GM23338 (cell line): Measurements from ENCODE around the gene HIVEP3. TPM values are rescaled to one million over a fixed set of nuclear protein-coding genes. Genes with fewer than 3 reads are reported as not detected.

ENCODE experiments used
- ATAC-seq: fragments of 200-7000 bp; cut with Tn5 transposase; 3 replicates; pipeline ENCODE4 v1.9.1; 2020
- DNase-seq: peaks from one replicate; pipeline ENCODE4 v3.0.0-alpha.2; 2015; ENCODE audit warnings: low spot score
- H2AFZ ChIP-seq: fragments of 200-600 bp; sonication (generic); 2 replicates; pipeline ENCODE4 v1.8.0; 2016; ENCODE audit warnings: antibody characterized with exemption, mild to moderate bottlenecking, moderate library complexity
- H3F3A ChIP-seq: fragments of 200-600 bp; sonication (generic); replicated peaks from 2 replicates; pipeline ENCODE4 v1.8.0; 2017; ENCODE audit warnings: antibody characterized with exemption, mixed run types, low read depth
- H3K27ac ChIP-seq: fragments of 200-600 bp; sonication (generic); 2 replicates; pipeline ENCODE4 v1.6.1; 2016; ENCODE audit warnings: low read depth
- H3K27me3 ChIP-seq: fragments of 200-600 bp; sonication (generic); 2 replicates; pipeline ENCODE4 v1.8.0; 2016; ENCODE audit warnings: mild to moderate bottlenecking, mixed run types, moderate library complexity; ENCODE audit not compliant: insufficient read depth
- H3K36me3 ChIP-seq: fragments of 200-600 bp; sonication (generic); 2 replicates; pipeline ENCODE4 v1.8.0; 2016; ENCODE audit warnings: mild to moderate bottlenecking; ENCODE audit not compliant: insufficient read depth
- H3K4me1 ChIP-seq: fragments of 200-600 bp; sonication (generic); 2 replicates; pipeline ENCODE4 v1.8.0; 2016; ENCODE audit warnings: mild to moderate bottlenecking, moderate library complexity; ENCODE audit not compliant: insufficient read depth
- H3K4me2 ChIP-seq: fragments of 200-600 bp; sonication (generic); 2 replicates; pipeline ENCODE4 v1.7.1; 2017; ENCODE audit warnings: mixed run types
- H3K4me3 ChIP-seq: fragments of 200-600 bp; sonication (generic); 2 replicates; pipeline ENCODE4 v1.6.1; 2016; ENCODE audit warnings: mixed run types
- H3K79me2 ChIP-seq: fragments of 200-600 bp; sonication (generic); replicated peaks from 2 replicates; pipeline ENCODE4 v1.8.0; 2017; ENCODE audit warnings: mild to moderate bottlenecking; ENCODE audit not compliant: insufficient read depth
- H3K9me2 ChIP-seq: fragments of 200-600 bp; sonication (generic); 2 replicates; pipeline ENCODE4 v1.8.0; 2017; ENCODE audit not compliant: insufficient read depth
- H4K20me1 ChIP-seq: fragments of 200-600 bp; sonication (generic); replicated peaks from 2 replicates; pipeline ENCODE4 v1.8.0; 2017; ENCODE audit warnings: mild to moderate bottlenecking; ENCODE audit not compliant: insufficient read depth
- H3K27ac Mint-ChIP-seq: 2 replicates; pipeline ENCODE4 v1.8.0; 2020; ENCODE audit warnings: inconsistent platforms, mild to moderate bottlenecking, moderate library complexity, mixed read lengths
- H3K27me3 Mint-ChIP-seq: 3 replicates; pipeline ENCODE4 v1.8.0; 2022; ENCODE audit warnings: low read depth, mild to moderate bottlenecking, moderate library complexity, mixed read lengths, inconsistent platforms; ENCODE audit not compliant: insufficient read depth, poor library complexity
- H3K36me3 Mint-ChIP-seq: 3 replicates; pipeline ENCODE4 v1.8.0; 2021; ENCODE audit warnings: low read depth, mild to moderate bottlenecking, inconsistent platforms, moderate library complexity, mixed read lengths
- H3K4me1 Mint-ChIP-seq: 3 replicates; pipeline ENCODE4 v1.8.0; 2020; ENCODE audit warnings: mild to moderate bottlenecking, inconsistent platforms, mixed read lengths
- H3K4me3 Mint-ChIP-seq: 3 replicates; pipeline ENCODE4 v1.8.0; 2021; ENCODE audit warnings: moderate library complexity, mild to moderate bottlenecking, inconsistent platforms, mixed read lengths
- H3K9me3 Mint-ChIP-seq: 3 replicates; pipeline ENCODE4 v1.8.0; 2020; ENCODE audit warnings: moderate library complexity, mild to moderate bottlenecking, inconsistent platforms, mixed read lengths
- CREB1 ChIP-seq: fragments of 250-450 bp; sonication (Bioruptor Pico); IDR thresholded peaks from 2 replicates; pipeline ENCODE4 v1.5.0; 2020; ENCODE audit warnings: low read depth, mild to moderate bottlenecking, moderate library complexity
- ETS1 ChIP-seq: IDR thresholded peaks from 2 replicates; pipeline ENCODE4 v1.6.1; 2016; ENCODE audit warnings: antibody characterized with exemption
- EZH2phosphoT487 ChIP-seq: fragments of 200-600 bp; sonication (generic); IDR thresholded peaks from one replicate; pipeline ENCODE4 v1.8.1; 2018; ENCODE audit warnings: antibody characterized with exemption; ENCODE audit not compliant: unreplicated experiment
- NANOG ChIP-seq: IDR thresholded peaks from 2 replicates; pipeline ENCODE4 v1.6.1; 2016; ENCODE audit warnings: antibody characterized with exemption, borderline replicate concordance
- POLR2AphosphoS5 ChIP-seq: IDR thresholded peaks from 2 replicates; pipeline ENCODE4 v1.6.1; 2016; ENCODE audit warnings: antibody characterized with exemption, low read depth
- REST ChIP-seq: IDR thresholded peaks from one replicate; pipeline ENCODE4 v1.6.1; 2018; ENCODE audit warnings: antibody characterized with exemption; ENCODE audit not compliant: unreplicated experiment
- ZNF114 ChIP-seq: fragments of 250-450 bp; sonication (Bioruptor Pico); IDR thresholded peaks from 2 replicates; pipeline ENCODE4 v1.5.0; 2020; ENCODE audit warnings: mild to moderate bottlenecking, moderate library complexity
- ZNF331 ChIP-seq: fragments of 250-450 bp; sonication (Bioruptor Pico); IDR thresholded peaks from 2 replicates; pipeline ENCODE4 v1.5.0; 2020; ENCODE audit warnings: low read depth, mild to moderate bottlenecking, moderate library complexity
- ZNF462 ChIP-seq: fragments of 250-450 bp; sonication (Bioruptor Pico); IDR thresholded peaks from 2 replicates; pipeline ENCODE4 v1.5.0; 2020; ENCODE audit warnings: mild to moderate bottlenecking, moderate library complexity
- polyA plus RNA-seq: library from polyadenylated mRNA; unstranded; fragments of >200 nt; fragmentation: Nextera tagmentation; extraction: Ambion mirVana; gene quantifications from 2 replicates; pipeline ENCODE4 v1.2.1, GENCODE V29; 2016
- total RNA-seq: library from RNA; depleted of rRNA; stranded (reverse); fragments of >200 nt; shearing (Covaris generic); gene quantifications from 2 replicates; pipeline ENCODE4 v1.2.3, GENCODE V29; 2014

HIVEP3 gene
- total and polyA plus RNA-seq, 2 experiments from 2014 or later: 0.14 to 0.24 TPM

- TF ChIP-seq ZNF114 (CRISPR knock-in tag) (no peak), CREB1 (CRISPR knock-in tag) (no peak)
These were observed 73.9 kb downstream of the HIVEP3 start (continued) for GRCh38 chr1:41844781-41845272.

GRCh38 chr1:41844255-41844654 is 74.5 kb downstream of the HIVEP3 start:
- Histone ChIP-seq H4K20me1 (no peaks in the 10 kb centered on the region), H2AFZ (peak overlapping the region; percentile 74; the same call in 1 of the 2 replicates), H3K27ac (no peak overlapping the region), H3F3A (no peaks in the 10 kb centered on the region), H3K27me3 (no peaks in the 10 kb centered on the region), H3K4me2 (no peak overlapping the region), H3K79me2 (no peaks in the 10 kb centered on the region), H3K4me1 (peaks cover 10% of the 10 kb centered on the region; the same call in 1 of the 2 replicates), H3K36me3 (no peaks in the 10 kb centered on the region), H3K9me2 (0 out of 2 replicates have a peak, but pooled peaks cover 5% of the 10 kb centered on the region), H3K4me3 (no peak overlapping the region)
- Mint-ChIP-seq H3K27me3 (peaks cover 1% of the 10 kb centered on the region), H3K36me3 (no peaks in the 10 kb centered on the region), H3K9me3 (no peaks in the 10 kb centered on the region; the same call in 2 of the 3 replicates), H3K4me3 (no peak overlapping the region), H3K4me1 (peaks cover 20% of the 10 kb centered on the region), H3K27ac (no peak overlapping the region)
- ATAC-seq (no peak), DNase-seq (no peak)
- no peak for TF ChIP-seq ETS1
- no peak for TF ChIP-seq EZH2phosphoT487
- no peak for TF ChIP-seq ZNF331 (CRISPR knock-in tag)
- TF ChIP-seq POLR2AphosphoS5: no peak
- TF ChIP-seq REST: no peak
- TF ChIP-seq NANOG: no peak
- no peak for TF ChIP-seq ZNF462
- no peak for TF ChIP-seq ZNF114 (CRISPR knock-in tag)
- no peak for TF ChIP-seq CREB1 (CRISPR knock-in tag)
